ENCODE data around the gene ZNF329. TPM values are rescaled to one million over a fixed set of nuclear protein-coding genes. Genes with fewer than 3 reads are reported as not detected.

ZNF329 gene
- total and polyA plus RNA-seq, 3 donors from 2014 or later, result 19.8 to 24.2 (median 20.7) TPM

DNA sequence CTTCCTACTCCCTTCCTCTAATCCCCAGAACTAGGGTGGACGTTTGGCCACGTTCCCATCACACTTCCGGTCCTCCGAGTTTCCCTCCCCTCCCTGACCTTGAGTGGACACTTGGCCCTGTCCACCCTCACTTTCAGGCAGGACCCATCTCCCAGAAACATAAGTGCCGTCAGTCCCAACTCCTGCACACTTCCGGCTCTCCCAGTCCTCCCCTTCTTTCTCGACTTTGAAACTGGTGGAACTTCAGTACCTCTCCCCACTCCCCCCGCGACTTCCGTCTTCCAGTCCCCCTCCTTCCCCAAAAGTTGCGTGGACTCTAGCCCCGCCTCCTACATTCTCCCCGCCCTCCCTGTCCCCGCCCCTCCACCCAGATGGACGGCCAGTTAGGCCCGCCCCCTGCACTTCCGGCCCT is 32.0 kb upstream of the ZNF329 start:
- 1% methylated on average over 14 to 17 of the region's 17 CpGs for WGBS, 2 donors
- Histone ChIP-seq H3K36me3 (ENCODE audit: low read depth, missing control alignments) (no peaks in the 10 kb centered on the region), H3K27ac (peak overlapping the region; percentile 98 to 100), H3K9me3 (no peaks in the 10 kb centered on the region), H3K27me3 (no peaks in the 10 kb centered on the region), H3K4me3 (peak overlapping the region; percentile 74 to 99), H3K4me1 (no peaks in the 10 kb centered on the region)
- intact Hi-C loops (cut with DNase I; ENCODE audit: low total_unique reads), result no loop called here
- no peak for DNase-seq
- no peak for TF ChIP-seq POLR2A (IDR thresholded peaks at IDR 0.05)
- TF ChIP-seq, protein P1, sequence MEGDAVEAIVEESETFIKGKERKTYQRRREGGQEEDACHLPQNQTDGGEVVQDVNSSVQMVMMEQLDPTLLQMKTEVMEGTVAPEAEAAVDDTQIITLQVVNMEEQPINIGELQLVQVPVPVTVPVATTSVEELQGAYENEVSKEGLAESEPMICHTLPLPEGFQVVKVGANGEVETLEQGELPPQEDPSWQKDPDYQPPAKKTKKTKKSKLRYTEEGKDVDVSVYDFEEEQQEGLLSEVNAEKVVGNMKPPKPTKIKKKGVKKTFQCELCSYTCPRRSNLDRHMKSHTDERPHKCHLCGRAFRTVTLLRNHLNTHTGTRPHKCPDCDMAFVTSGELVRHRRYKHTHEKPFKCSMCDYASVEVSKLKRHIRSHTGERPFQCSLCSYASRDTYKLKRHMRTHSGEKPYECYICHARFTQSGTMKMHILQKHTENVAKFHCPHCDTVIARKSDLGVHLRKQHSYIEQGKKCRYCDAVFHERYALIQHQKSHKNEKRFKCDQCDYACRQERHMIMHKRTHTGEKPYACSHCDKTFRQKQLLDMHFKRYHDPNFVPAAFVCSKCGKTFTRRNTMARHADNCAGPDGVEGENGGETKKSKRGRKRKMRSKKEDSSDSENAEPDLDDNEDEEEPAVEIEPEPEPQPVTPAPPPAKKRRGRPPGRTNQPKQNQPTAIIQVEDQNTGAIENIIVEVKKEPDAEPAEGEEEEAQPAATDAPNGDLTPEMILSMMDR (IDR thresholded peaks at IDR 0.05), result no peak

DNA sequence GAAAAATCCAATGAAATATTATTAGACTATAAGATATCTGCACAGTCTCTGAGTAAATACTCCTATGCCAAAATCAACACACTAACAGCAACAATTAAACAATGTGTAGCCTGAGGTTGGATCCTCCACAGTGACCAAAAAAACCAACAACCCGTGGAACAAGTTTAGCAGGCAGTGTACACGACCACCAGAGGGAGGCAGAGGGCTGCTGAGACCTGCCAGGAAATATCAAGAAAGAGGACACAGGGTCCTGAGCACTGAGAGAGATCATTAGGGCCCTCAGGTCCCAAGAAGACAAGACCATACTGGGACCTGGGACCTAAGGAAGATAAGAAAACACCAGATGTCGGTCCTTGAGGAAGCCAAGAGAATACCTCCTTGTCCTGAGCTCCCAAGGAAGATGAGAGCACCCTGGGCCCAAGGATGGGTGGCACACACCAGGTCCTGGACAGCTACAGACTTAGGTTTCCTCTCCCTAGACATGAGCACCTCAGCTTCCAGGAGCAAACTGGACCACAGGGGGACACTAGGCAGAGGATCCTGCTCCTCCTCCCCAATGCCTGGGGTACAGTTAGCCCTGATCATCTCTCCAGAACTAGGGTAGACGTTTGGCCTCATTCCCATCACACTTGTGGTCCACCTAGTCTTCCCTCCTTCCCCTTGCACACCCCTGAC is 31.4 kb upstream of the ZNF329 start:
- WGBS, 2 donors, result 27 to 29% methylated on average over 4 of the region's 4 CpGs
- peak; percentile 86 for DNase-seq
- no peaks in the 10 kb centered on the region for H3K9me3 ChIP-seq

DNA sequence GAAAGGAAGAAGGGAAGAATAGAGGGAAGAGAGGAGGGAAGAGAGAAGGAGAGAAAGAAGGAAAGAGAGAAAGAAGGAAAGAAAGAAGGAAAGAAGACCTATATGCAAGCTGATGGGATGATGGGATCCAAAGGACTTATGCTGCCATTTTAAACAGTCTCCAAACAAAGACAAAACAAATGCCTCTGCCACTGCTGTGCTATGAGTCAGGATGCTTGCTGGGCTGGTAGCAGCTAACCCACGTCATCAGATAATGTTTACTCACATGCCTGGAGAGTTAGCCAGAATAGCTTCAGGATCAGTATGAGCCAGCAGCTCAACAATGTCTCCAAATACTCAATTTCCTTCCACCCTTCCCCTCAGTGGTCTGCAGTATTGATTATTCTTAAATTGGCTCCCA is 20.3 kb upstream of the ZNF329 start:
- no peaks in the 10 kb centered on the region for H3K4me1 ChIP-seq
- 46 to 77% methylated on average over 1 of the region's 1 CpG for WGBS, 2 donors
- no peaks in the 10 kb centered on the region for H3K27me3 ChIP-seq
- intact Hi-C loops (cut with DNase I; ENCODE audit: low total_unique reads), result no loop called here
- no peak overlapping the region for H3K27ac ChIP-seq
- H3K4me3 ChIP-seq, result no peak overlapping the region
- no peaks in the 10 kb centered on the region for H3K36me3 ChIP-seq (ENCODE audit: low read depth, missing control alignments)
- no peak for TF ChIP-seq POLR2A (IDR thresholded peaks at IDR 0.05)
- TF ChIP-seq, protein P1 (IDR thresholded peaks at IDR 0.05), result no peak
- H3K9me3 ChIP-seq, result no peaks in the 10 kb centered on the region
- DNase-seq, result no peak

More for the DNA sequence above, 31.4 kb upstream of the ZNF329 start:
- H3K36me3 ChIP-seq (ENCODE audit: low read depth, missing control alignments), result no peaks in the 10 kb centered on the region
- TF ChIP-seq, protein P1 (IDR thresholded peaks at IDR 0.05), result peak; percentile 54 to 69 (median 61)
- no peak for TF ChIP-seq POLR2A (IDR thresholded peaks at IDR 0.05)
- H3K27me3 ChIP-seq, result no peaks in the 10 kb centered on the region
- peak overlapping the region; percentile 98 to 100 for H3K27ac ChIP-seq
- H3K4me3 ChIP-seq, result peak overlapping the region; percentile 74 to 99
- intact Hi-C loops (cut with DNase I; ENCODE audit: low total_unique reads), result no loop called here
- no peaks in the 10 kb centered on the region for H3K4me1 ChIP-seq

DNA sequence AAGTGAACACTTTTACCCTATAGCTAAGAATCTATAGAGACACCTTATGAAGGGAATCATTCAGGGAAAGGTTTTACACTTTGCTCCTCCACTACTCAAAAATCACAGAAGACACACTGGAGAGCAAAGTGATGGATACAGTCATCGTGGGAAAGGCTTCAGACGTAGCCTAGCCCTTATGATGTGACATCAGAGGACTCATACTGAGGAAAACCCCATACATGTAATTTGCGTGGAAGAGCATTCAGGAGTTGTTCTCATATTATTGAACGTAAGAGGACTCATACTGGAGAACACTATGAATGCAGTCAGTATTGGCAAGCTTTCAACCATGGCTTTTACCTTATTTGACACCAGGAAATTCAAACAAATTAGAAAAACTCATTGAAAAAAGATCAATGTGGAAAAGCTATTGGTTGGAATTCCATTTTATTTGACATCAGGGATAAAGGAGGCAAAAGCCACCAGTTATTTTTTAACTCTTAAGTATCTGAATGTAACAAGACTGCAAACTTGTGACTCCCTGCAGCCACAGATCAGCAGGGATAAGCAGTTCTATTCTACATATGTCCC is 16.2 kb upstream of the ZNF329 start:
- H3K27ac ChIP-seq, result no peak overlapping the region
- DNase-seq, result no peak
- WGBS, 2 donors, result 60 to 77% methylated on average over 4 of the region's 4 CpGs
- no peaks in the 10 kb centered on the region for H3K36me3 ChIP-seq (ENCODE audit: low read depth, missing control alignments)
- H3K4me3 ChIP-seq, result no peak overlapping the region
- H3K27me3 ChIP-seq, result no peaks in the 10 kb centered on the region
- intact Hi-C loops (cut with DNase I; ENCODE audit: low total_unique reads), result no loop called here
- no peaks in the 10 kb centered on the region for H3K9me3 ChIP-seq
- no peaks in the 10 kb centered on the region for H3K4me1 ChIP-seq
- TF ChIP-seq, protein P1 (IDR thresholded peaks at IDR 0.05), result no peak
- no peak for TF ChIP-seq POLR2A (IDR thresholded peaks at IDR 0.05)
